Endodermal cell (in vitro differentiated cells): ENCODE data around the gene TBCD. TPM values are rescaled to one million over a fixed set of nuclear protein-coding genes. Genes with fewer than 3 reads are reported as not detected.

Experiments used
- DNase-seq: peaks from one replicate; pipeline ENCODE4 v3.0.0-alpha.2; 2017
- H3K27ac ChIP-seq: 2 replicates; pipeline ENCODE4 v1.5.1; 2013; ENCODE audit warnings: mild to moderate bottlenecking, low read depth, low read length, moderate library complexity
- H3K27me3 ChIP-seq: 2 replicates; pipeline ENCODE4 v1.6.1; 2013; ENCODE audit warnings: mild to moderate bottlenecking, low read length, moderate library complexity; ENCODE audit not compliant: insufficient read depth, control insufficient read depth, poor library complexity, severe bottlenecking
- H3K36me3 ChIP-seq: 2 replicates; pipeline ENCODE4 v1.7.0; 2013; ENCODE audit warnings: mild to moderate bottlenecking, low read length, moderate library complexity; ENCODE audit not compliant: control insufficient read depth, insufficient read depth
- H3K4me1 ChIP-seq: one replicate; pipeline ENCODE4 v1.7.0; 2013; ENCODE audit warnings: low read length; ENCODE audit not compliant: control insufficient read depth, insufficient read depth
- H3K4me3 ChIP-seq: 2 replicates; pipeline ENCODE4 v1.5.1; 2013; ENCODE audit warnings: mild to moderate bottlenecking, low read length, moderate library complexity
- H3K9ac ChIP-seq: 2 replicates; pipeline ENCODE4 v1.6.1; 2013; ENCODE audit warnings: mild to moderate bottlenecking, low read length, moderate library complexity; ENCODE audit not compliant: poor library complexity, severe bottlenecking; ENCODE audit errors: extremely low read depth
- H3K9me3 ChIP-seq: 2 replicates; pipeline ENCODE4 v1.6.1; 2013; ENCODE audit warnings: mild to moderate bottlenecking, low read length, moderate library complexity; ENCODE audit not compliant: control insufficient read depth
- H3K27ac Mint-ChIP-seq: 2 replicates; pipeline ENCODE4 v1.8.0; 2020; ENCODE audit warnings: mixed read lengths
- H3K27me3 Mint-ChIP-seq: 2 replicates; pipeline ENCODE4 v1.8.0; 2021; ENCODE audit warnings: mild to moderate bottlenecking, mixed read lengths; ENCODE audit not compliant: insufficient read depth
- H3K36me3 Mint-ChIP-seq: 2 replicates; pipeline ENCODE4 v1.8.0; 2020; ENCODE audit warnings: low read depth, mixed read lengths
- H3K4me1 Mint-ChIP-seq: 2 replicates; pipeline ENCODE4 v1.8.0; 2020; ENCODE audit warnings: mixed read lengths
- H3K4me3 Mint-ChIP-seq: 2 replicates; pipeline ENCODE4 v1.8.0; 2020; ENCODE audit warnings: mild to moderate bottlenecking, moderate library complexity, mixed read lengths
- H3K9me3 Mint-ChIP-seq: 2 replicates; pipeline ENCODE4 v1.8.0; 2020; ENCODE audit warnings: mild to moderate bottlenecking, mixed read lengths
- WGBS, 2 experiments: methylation state at CpG; one replicate each; pipeline versions ENCODE4 v1.1.5 to v1.1.7; 2013; ENCODE audit warnings: missing lambda C conversion rate in 2 of 2, mixed read lengths in 1 of 2; ENCODE audit not compliant: insufficient coverage in 1 of 2, insufficient read length in 1 of 2; 5-methylcytosine and 5-hydroxymethylcytosine counted together
- total RNA-seq, 2 donors: library from RNA; stranded (reverse); fragmentation: NEBNext Ultra II Directional in 1 of 2; extraction: Animal tissue kit (Norgen Biotek cat#: 25700) in 1 of 2; gene quantifications; 2 replicates in 1 of 2; 3 replicates in 1 of 2; pipeline ENCODE4 v1.2.1, GENCODE V29; 2021
- TF ChIP-seq, protein P1 (sequence below): fragments of 200-600 bp; sonication (generic); conservative IDR thresholded peaks from 2 replicates; pipeline ENCODE4 v1.5.0; 2021; ENCODE audit warnings: antibody characterized with exemption, mild to moderate bottlenecking

TBCD gene
- total RNA-seq, 2 donors from 2014 or later = 107 TPM

DNA sequence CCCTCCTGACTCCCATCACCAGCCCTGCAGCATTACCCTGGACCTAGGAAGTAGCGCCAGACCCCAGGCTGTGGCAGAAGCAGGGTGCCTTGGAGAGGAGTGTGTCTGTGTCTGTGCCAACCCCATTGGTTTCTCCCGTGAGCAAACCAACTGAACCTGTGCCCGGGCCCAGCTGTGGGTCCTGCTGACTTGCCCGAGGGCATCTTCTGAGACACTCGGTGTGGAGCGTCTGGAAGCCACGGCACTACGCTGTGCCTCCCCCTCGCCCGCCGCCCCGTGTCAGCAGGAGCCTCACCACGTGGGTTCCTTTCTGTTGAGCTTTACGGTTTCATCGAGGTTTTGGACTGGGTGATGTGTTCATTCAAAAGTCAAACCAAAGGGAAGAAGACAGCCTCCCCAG, 60.2 kb downstream of the TBCD start:
- H3K4me1 ChIP-seq = no peaks in the 10 kb centered on the region

DNA sequence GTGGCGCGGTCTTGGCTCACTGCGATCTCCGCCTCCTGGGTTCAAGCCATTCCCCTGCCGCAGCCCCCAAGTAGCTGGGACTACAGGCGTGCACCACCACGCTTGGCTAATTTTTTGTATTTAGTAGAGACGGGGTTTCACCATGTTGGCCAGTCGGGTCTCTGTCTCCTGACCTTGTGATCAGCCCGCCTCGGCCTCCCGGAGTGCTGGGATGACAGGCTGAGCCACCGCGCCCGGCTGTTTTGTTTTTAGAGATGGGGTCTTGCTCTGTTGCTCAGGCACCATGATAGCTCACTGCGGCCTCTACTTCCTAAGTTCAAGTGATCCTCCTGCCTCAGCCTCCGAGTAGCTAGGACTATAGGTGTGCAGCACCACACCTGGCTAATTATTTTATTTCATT, 60.7 kb downstream of the TBCD start:
- peaks cover 32% of the 10 kb centered on the region for H3K36me3 ChIP-seq
- no peak overlapping the region for H3K4me3 ChIP-seq
- no peak overlapping the region for H3K27ac Mint-ChIP-seq
- no peak overlapping the region for H3K27ac ChIP-seq
- DNase-seq = no peak
- no peaks in the 10 kb centered on the region for H3K27me3 ChIP-seq
- no peak overlapping the region for H3K4me3 Mint-ChIP-seq
- no peaks in the 10 kb centered on the region for H3K9me3 ChIP-seq
- 95 to 97% methylated on average over 10 to 17 of the region's 17 CpGs for WGBS, 2 experiments
- peaks cover 59% of the 10 kb centered on the region for H3K36me3 Mint-ChIP-seq
- TF ChIP-seq, protein P1, sequence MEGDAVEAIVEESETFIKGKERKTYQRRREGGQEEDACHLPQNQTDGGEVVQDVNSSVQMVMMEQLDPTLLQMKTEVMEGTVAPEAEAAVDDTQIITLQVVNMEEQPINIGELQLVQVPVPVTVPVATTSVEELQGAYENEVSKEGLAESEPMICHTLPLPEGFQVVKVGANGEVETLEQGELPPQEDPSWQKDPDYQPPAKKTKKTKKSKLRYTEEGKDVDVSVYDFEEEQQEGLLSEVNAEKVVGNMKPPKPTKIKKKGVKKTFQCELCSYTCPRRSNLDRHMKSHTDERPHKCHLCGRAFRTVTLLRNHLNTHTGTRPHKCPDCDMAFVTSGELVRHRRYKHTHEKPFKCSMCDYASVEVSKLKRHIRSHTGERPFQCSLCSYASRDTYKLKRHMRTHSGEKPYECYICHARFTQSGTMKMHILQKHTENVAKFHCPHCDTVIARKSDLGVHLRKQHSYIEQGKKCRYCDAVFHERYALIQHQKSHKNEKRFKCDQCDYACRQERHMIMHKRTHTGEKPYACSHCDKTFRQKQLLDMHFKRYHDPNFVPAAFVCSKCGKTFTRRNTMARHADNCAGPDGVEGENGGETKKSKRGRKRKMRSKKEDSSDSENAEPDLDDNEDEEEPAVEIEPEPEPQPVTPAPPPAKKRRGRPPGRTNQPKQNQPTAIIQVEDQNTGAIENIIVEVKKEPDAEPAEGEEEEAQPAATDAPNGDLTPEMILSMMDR = no peak
- no peaks in the 10 kb centered on the region for H3K4me1 ChIP-seq
- H3K9ac ChIP-seq = no peak overlapping the region
- H3K9me3 Mint-ChIP-seq = no peaks in the 10 kb centered on the region
- H3K27me3 Mint-ChIP-seq = no peaks in the 10 kb centered on the region
- no peaks in the 10 kb centered on the region for H3K4me1 Mint-ChIP-seq

More for the DNA sequence above, 60.2 kb downstream of the TBCD start:
- no peak overlapping the region for H3K27ac Mint-ChIP-seq
- Histone ChIP-seq H3K27ac (no peak overlapping the region), H3K9ac (no peak overlapping the region), H3K9me3 (no peaks in the 10 kb centered on the region), H3K36me3 (peaks cover 32% of the 10 kb centered on the region), H3K27me3 (no peaks in the 10 kb centered on the region), H3K4me3 (no peak overlapping the region)
- H3K9me3 Mint-ChIP-seq = no peaks in the 10 kb centered on the region
- WGBS, 2 experiments = 93 to 95% methylated on average over 13 to 15 of the region's 15 CpGs
- DNase-seq = no peak
- no peak overlapping the region for H3K4me3 Mint-ChIP-seq
- no peaks in the 10 kb centered on the region for H3K4me1 Mint-ChIP-seq
- TF ChIP-seq, protein P1 = no peak
- H3K27me3 Mint-ChIP-seq = no peaks in the 10 kb centered on the region
- H3K36me3 Mint-ChIP-seq = peaks cover 55% of the 10 kb centered on the region

DNA sequence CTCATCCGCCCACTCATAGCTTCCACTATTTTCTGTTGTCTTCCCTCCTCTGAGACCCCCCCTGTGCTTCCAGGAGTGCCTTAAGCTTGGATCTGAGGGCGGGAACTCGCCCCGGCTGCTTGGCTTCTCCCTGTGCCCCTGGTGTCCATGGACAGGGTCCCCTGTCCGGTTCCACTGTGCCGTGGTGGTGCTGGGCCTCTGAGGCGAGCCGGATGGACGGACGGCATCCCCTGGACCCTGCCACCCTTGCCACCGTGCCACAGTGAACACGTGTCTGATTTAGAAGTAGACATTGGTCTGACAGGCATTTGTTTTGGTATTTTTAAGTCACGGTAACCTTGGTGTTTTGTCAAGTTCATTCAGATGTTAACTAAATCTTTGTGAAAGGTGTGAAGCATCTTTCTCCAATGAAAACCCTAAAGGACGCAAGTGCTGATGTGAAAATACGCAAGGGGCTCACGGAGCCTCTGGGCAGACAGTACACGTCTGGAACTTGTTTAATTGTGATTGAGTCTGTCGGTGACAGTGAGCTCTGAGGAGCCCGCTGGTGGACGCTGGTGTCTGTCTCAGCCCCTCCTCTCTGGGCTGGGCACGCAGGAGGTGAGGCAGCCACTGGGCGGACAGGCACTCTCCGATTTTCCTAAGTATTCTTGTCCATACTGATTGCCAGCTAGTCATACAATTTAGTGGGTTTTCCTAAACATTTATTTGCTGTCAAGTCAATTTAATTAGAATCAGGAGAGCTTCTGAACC, 61.6 kb downstream of the TBCD start:
- no peak overlapping the region for H3K4me3 ChIP-seq
- TF ChIP-seq, protein P1 = no peak
- H3K27me3 ChIP-seq = no peaks in the 10 kb centered on the region
- Mint-ChIP-seq H3K27me3 (no peaks in the 10 kb centered on the region), H3K27ac (no peak overlapping the region), H3K36me3 (peaks cover 64% of the 10 kb centered on the region), H3K4me3 (no peak overlapping the region), H3K4me1 (no peaks in the 10 kb centered on the region), H3K9me3 (no peaks in the 10 kb centered on the region)
- 93 to 95% methylated on average over 19 to 23 of the region's 23 CpGs for WGBS, 2 experiments
- H3K4me1 ChIP-seq = no peaks in the 10 kb centered on the region
- no peak for DNase-seq
- H3K9ac ChIP-seq = no peak overlapping the region
- H3K27ac ChIP-seq = peak overlapping the region; percentile 7
- H3K9me3 ChIP-seq = no peaks in the 10 kb centered on the region
- H3K36me3 ChIP-seq = peaks cover 36% of the 10 kb centered on the region
